AG04449 (cell line): ENCODE results near the gene DENND4A.
"Not testable (repeated sequence)": the region's sequence is repeated elsewhere in the genome, so short reads cannot be mapped to it uniquely, and the experiment has no call there.

ENCODE experiments used
- CTCF ChIA-PET: fragments of 350-600 bp; formaldehyde crosslinking; extraction: SDS; loops from one replicate; lab custom pipeline; 2021; ENCODE audit warnings: antibody characterized with exemption; lab: Yijun Ruan, JAX
- POLR2A ChIA-PET: fragments of 400-600, 350-600 bp; formaldehyde crosslinking; extraction: SDS; loops from one replicate; lab custom pipeline; 2020; ENCODE audit warnings: antibody characterized with exemption, inconsistent platforms; lab: Yijun Ruan, JAX
- DNase-seq: peaks from one replicate; pipeline ENCODE4 v3.0.0-alpha.2; 2010; ENCODE audit warnings: low read depth, low spot score
- H3K4me3 ChIP-seq: 2 replicates; pipeline ENCODE4 v1.5.1; 2011; ENCODE audit warnings: low read depth, mild to moderate bottlenecking, control low read depth, low read length
- CTCF ChIP-seq: IDR thresholded peaks from one replicate; pipeline ENCODE4 v1.5.1; 2011; ENCODE audit warnings: mild to moderate bottlenecking, moderate library complexity, low read length, control low read depth, inconsistent platforms; ENCODE audit not compliant: insufficient read depth; ENCODE audit errors: missing control alignments

DENND4A gene

GRCh38 chr15:65743637-65744252 lies 48.3 kb downstream of the DENND4A start:
- ChIA-PET CTCF (interaction anchor here (1.3 kb wide), 1 partner anchor 105 kb away, joined by 3 read pairs; no protein-coding TSS in a partner anchor), POLR2A (no interaction called here)
- TF ChIP-seq CTCF, result no peak
- no peak for DNase-seq
- H3K4me3 ChIP-seq, result no peak overlapping the region

- POLR2A ChIA-PET, result interaction anchor here (0.6 kb wide), 1 partner anchor 86 kb away, joined by 4 read pairs; no protein-coding TSS in a partner anchor
- CTCF ChIA-PET, result interaction anchor here (0.6 kb wide), 1 partner anchor 21 kb away, joined by 3 read pairs; no protein-coding TSS in a partner anchor
- no peak for DNase-seq
- no peak overlapping the region for H3K4me3 ChIP-seq
- TF ChIP-seq CTCF, result no peak
These were observed 51.9 kb downstream of the DENND4A start for GRCh38 chr15:65740148-65740547.

GRCh38 chr15:65738649-65739048 lies 53.4 kb downstream of the DENND4A start:
- POLR2A ChIA-PET, result no interaction called here
- CTCF ChIA-PET, result no interaction called here
- no peak for DNase-seq
- TF ChIP-seq CTCF, result no peak
- H3K4me3 ChIP-seq, result no peak overlapping the region

GRCh38 chr15:65733599-65733998 lies 58.5 kb downstream of the DENND4A start:
- CTCF ChIA-PET, DNase-seq, H3K4me3 ChIP-seq, POLR2A ChIA-PET: not testable (repeated sequence)

- CTCF ChIA-PET, result no interaction called here
- no peak for TF ChIP-seq CTCF
- POLR2A ChIA-PET, result no interaction called here
- no peak for DNase-seq
- no peak overlapping the region for H3K4me3 ChIP-seq
These were observed 59.4 kb downstream of the DENND4A start for GRCh38 chr15:65732698-65733097.

- H3K4me3 ChIP-seq, result no peak overlapping the region
- no peak for DNase-seq
- ChIA-PET POLR2A (no interaction called here), CTCF (no interaction called here)
- no peak for TF ChIP-seq CTCF
These were observed 60.2 kb downstream of the DENND4A start for GRCh38 chr15:65731926-65732325.
